ENCODE data around the gene GPR26.

DNA sequence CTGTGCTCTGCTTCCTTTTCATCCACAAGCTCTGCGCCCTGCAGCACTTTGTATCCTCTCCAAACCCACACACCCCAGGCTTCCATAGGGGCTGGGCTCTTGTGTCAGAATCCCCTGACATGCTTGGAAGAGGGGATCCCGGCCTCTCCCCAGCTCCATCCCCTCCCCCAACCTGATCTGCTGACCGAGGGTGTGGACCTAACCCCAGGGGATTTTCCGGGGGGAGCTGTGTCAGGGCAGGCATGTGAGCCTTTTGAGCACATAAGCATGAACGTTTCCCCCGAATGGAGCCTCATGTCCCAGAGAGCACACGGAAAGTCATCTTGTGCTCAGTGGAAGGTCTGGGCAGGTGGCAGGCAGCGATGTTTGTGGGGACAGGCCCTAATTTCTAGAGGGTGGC, 17.7 kb downstream of the GPR26 start:
- TF ChIP-seq, protein P1, sequence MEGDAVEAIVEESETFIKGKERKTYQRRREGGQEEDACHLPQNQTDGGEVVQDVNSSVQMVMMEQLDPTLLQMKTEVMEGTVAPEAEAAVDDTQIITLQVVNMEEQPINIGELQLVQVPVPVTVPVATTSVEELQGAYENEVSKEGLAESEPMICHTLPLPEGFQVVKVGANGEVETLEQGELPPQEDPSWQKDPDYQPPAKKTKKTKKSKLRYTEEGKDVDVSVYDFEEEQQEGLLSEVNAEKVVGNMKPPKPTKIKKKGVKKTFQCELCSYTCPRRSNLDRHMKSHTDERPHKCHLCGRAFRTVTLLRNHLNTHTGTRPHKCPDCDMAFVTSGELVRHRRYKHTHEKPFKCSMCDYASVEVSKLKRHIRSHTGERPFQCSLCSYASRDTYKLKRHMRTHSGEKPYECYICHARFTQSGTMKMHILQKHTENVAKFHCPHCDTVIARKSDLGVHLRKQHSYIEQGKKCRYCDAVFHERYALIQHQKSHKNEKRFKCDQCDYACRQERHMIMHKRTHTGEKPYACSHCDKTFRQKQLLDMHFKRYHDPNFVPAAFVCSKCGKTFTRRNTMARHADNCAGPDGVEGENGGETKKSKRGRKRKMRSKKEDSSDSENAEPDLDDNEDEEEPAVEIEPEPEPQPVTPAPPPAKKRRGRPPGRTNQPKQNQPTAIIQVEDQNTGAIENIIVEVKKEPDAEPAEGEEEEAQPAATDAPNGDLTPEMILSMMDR (IDR thresholded peaks at IDR 0.05) = no peak
- no peak for TF ChIP-seq POLR2A (IDR thresholded peaks at IDR 0.05)
